ENCODE results near the gene SLC25A15.

Gene SLC25A15

DNA sequence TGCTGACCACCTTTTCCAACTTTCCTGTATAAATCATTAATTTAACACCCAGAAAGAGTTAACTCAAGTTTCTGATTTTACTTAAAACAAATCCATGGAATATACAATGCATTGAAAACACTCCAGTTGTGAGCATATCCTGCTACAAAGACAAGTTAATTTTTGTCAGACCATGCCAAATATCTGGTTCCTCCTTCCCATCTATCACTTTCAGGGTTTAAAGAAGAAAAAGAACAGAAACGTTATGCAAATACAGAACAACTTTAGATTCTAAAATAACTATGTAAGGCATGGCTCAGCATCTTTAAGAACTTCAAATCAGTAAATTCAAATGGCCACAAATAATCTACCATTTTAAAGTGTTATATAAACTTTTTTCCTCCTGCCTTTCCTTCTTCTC lies 33.4 kb upstream of the SLC25A15 start:
- Histone ChIP-seq H3K36me3 (ENCODE audit: control insufficient read depth in 2 of 2, insufficient read depth in 1 of 2, low read length in 2 of 2) (peaks cover 7 to 46% of the 10 kb centered on the region in 2 experiments; a peak in 2 of 3 replicates), H3K27ac (ENCODE audit: extremely low read depth, low read depth, low read length) (no peak overlapping the region), H3K9me3 (ENCODE audit: control insufficient read depth, insufficient read depth, low read depth, low read length) (no peaks in the 10 kb centered on the region), H3K4me1 (ENCODE audit: control insufficient read depth, insufficient read depth, low read length) (no peaks in the 10 kb centered on the region), H3K4me3 (ENCODE audit: low read depth, low read length) (no peak overlapping the region)
- ChIA-PET CTCF (no interaction called here), POLR2A (no interaction called here)
- no peak for TF ChIP-seq ZNF501 (tag by site-specific recombination; IDR thresholded peaks at IDR 0.05)
- TF ChIP-seq SP3 (tag by site-specific recombination; IDR thresholded peaks at IDR 0.05), result no peak
- TF ChIP-seq ZNF341 (tag by site-specific recombination; IDR thresholded peaks at IDR 0.05; ENCODE audit: low read depth), result no peak
- TF ChIP-seq ZNF391 (tag by site-specific recombination; IDR thresholded peaks at IDR 0.05; ENCODE audit: borderline replicate concordance, low read depth), result no peak
- TF ChIP-seq, protein P1, sequence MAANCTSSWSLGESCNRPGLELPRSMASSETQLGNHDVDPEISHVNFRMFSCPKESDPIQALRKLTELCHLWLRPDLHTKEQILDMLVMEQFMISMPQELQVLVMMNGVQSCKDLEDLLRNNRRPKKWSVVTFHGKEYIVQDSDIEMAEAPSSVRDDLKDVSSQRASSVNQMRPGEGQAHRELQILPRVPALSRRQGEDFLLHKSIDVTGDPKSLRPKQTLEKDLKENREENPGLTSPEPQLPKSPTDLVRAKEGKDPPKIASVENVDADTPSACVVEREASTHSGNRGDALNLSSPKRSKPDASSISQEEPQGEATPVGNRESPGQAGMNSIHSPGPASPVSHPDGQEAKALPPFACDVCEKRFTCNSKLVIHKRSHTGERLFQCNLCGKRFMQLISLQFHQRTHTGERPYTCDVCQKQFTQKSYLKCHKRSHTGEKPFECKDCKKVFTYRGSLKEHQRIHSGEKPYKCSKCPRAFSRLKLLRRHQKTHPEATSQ (tag by site-specific recombination; IDR thresholded peaks at IDR 0.05), result no peak

DNA sequence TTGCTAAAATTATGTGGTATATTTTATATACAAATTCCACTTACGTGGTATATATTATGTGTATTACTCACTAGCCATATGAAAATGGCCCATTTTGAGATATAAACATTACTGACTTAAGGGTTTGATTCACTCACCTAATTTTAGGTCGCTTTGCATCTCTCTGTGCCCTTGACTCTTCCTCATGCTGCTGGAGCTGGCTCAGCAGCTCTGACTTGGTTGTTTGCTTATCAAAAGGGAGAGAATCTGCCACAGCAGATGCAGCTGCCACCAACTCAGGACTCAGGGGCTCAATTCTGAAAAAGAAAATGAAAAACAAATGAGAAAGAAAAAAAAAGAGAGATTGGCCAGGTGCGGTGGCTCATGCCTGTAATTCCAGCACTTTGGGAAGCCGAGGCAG lies 30.6 kb upstream of the SLC25A15 start:
- H3K36me3 ChIP-seq (ENCODE audit: control insufficient read depth in 2 of 2, insufficient read depth in 1 of 2, low read length in 2 of 2), result peaks cover 7 to 35% of the 10 kb centered on the region in 2 experiments; a peak in 2 of 3 replicates
- CTCF ChIA-PET, result interaction anchor here (0.6 kb wide), 1 partner anchor 89 kb away, joined by 4 read pairs; no protein-coding TSS in a partner anchor
- POLR2A ChIA-PET, result no interaction called here
- H3K9me3 ChIP-seq (ENCODE audit: control insufficient read depth, insufficient read depth, low read depth, low read length), result no peaks in the 10 kb centered on the region
- H3K4me1 ChIP-seq (ENCODE audit: control insufficient read depth, insufficient read depth, low read length), result no peaks in the 10 kb centered on the region
- H3K27ac ChIP-seq (ENCODE audit: extremely low read depth, low read depth, low read length), result no peak overlapping the region
- no peak for TF ChIP-seq KLF16 (tag by site-specific recombination; IDR thresholded peaks at IDR 0.05)
- TF ChIP-seq ZNF549 (tag by site-specific recombination; IDR thresholded peaks at IDR 0.05), result no peak
- TF ChIP-seq ZNF404 (tag by site-specific recombination; IDR thresholded peaks at IDR 0.05), result no peak
- TF ChIP-seq SETDB1 (IDR thresholded peaks at IDR 0.05; ENCODE audit: insufficient read length, low read length), result no peak
- TF ChIP-seq ZNF174 (tag by site-specific recombination; IDR thresholded peaks at IDR 0.05), result no peak
- no peak for TF ChIP-seq ZNF121 (tag by site-specific recombination; IDR thresholded peaks at IDR 0.05)
- TF ChIP-seq SALL2 (tag by site-specific recombination; IDR thresholded peaks at IDR 0.05; ENCODE audit: borderline replicate concordance), result no peak
- TF ChIP-seq ZNF785 (tag by site-specific recombination; IDR thresholded peaks at IDR 0.05), result no peak
- no peak for TF ChIP-seq MEIS1 (CRISPR knock-in tag; IDR thresholded peaks at IDR 0.05; ENCODE audit: borderline replicate concordance)
- TF ChIP-seq ZNF10 (tag by site-specific recombination; IDR thresholded peaks at IDR 0.05), result no peak
- TF ChIP-seq ZBTB8A (tag by site-specific recombination; IDR thresholded peaks at IDR 0.05), result no peak
- no peak for TF ChIP-seq ZNF2 (tag by site-specific recombination; IDR thresholded peaks at IDR 0.05)
- TF ChIP-seq OSR2 (tag by site-specific recombination; IDR thresholded peaks at IDR 0.05), result no peak
- no peak for TF ChIP-seq BCL11A (tag by site-specific recombination; IDR thresholded peaks at IDR 0.05; ENCODE audit: low read depth)
- TF ChIP-seq ZIC2 (tag by site-specific recombination; IDR thresholded peaks at IDR 0.05), result no peak
- TF ChIP-seq ZNF266 (tag by site-specific recombination; IDR thresholded peaks at IDR 0.05; ENCODE audit: low read depth), result no peak
- TF ChIP-seq, protein P2, sequence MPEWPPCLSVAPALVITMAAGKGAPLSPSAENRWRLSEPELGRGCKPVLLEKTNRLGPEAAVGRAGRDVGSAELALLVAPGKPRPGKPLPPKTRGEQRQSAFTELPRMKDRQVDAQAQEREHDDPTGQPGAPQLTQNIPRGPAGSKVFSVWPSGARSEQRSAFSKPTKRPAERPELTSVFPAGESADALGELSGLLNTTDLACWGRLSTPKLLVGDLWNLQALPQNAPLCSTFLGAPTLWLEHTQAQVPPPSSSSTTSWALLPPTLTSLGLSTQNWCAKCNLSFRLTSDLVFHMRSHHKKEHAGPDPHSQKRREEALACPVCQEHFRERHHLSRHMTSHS (tag by site-specific recombination; IDR thresholded peaks at IDR 0.05), result no peak
- no peak overlapping the region for H3K4me3 ChIP-seq (ENCODE audit: low read depth, low read length)

DNA sequence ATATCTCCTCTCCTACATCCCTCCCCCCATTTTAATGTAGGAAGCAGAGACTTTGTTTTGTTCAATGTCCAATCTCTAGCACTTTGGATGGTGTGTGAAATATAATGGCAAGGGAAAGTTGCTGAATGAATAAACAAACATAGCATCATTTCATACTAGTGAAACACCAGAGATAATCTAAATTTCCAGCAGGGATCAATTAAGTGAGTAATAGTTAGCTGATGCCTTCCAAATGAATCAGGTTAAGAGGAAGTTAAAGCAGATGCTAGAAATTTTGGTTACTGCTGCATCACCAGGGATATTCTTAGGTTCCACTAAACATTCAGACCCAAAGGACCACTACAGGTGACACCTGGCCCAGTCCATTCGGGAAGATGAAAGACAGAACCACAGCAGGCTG lies 26.6 kb upstream of the SLC25A15 start:
- H3K4me3 ChIP-seq (ENCODE audit: low read depth, low read length), result no peak overlapping the region
- TF ChIP-seq WT1 (tag by site-specific recombination; IDR thresholded peaks at IDR 0.05), result no peak
- no peak for TF ChIP-seq ZNF501 (tag by site-specific recombination; IDR thresholded peaks at IDR 0.05)
- TF ChIP-seq ZNF423 (tag by site-specific recombination; IDR thresholded peaks at IDR 0.05), result no peak
- no peak for TF ChIP-seq ZNF555 (tag by site-specific recombination; conservative IDR thresholded peaks at IDR 0.05)
- no peak for TF ChIP-seq HOXD13 (CRISPR knock-in tag; IDR thresholded peaks at IDR 0.05; ENCODE audit: borderline replicate concordance)
- no peaks in the 10 kb centered on the region for H3K4me1 ChIP-seq (ENCODE audit: control insufficient read depth, insufficient read depth, low read length)
- peaks cover 12 to 27% of the 10 kb centered on the region in 2 experiments; a peak in 2 of 3 replicates for H3K36me3 ChIP-seq (ENCODE audit: control insufficient read depth in 2 of 2, insufficient read depth in 1 of 2, low read length in 2 of 2)
- H3K9me3 ChIP-seq (ENCODE audit: control insufficient read depth, insufficient read depth, low read depth, low read length), result no peaks in the 10 kb centered on the region
- POLR2A ChIA-PET, result no interaction called here
- no peak overlapping the region for H3K27ac ChIP-seq (ENCODE audit: extremely low read depth, low read depth, low read length)
- CTCF ChIA-PET, result no interaction called here
